Right atrium auricular region (tissue), 2 donors: ENCODE results near the gene VTI1B. TPM values are rescaled to one million over a fixed set of nuclear protein-coding genes. Genes with fewer than 3 reads are reported as not detected.
"Not testable (repeated sequence)": the region's sequence is repeated elsewhere in the genome, so short reads cannot be mapped to it uniquely, and the experiment has no call there.

Experiments used
- DNase-seq: peaks from one replicate; pipeline ENCODE4 v3.0.0-alpha.2; 2019; ENCODE audit warnings: low spot score
- H3K27ac ChIP-seq, 2 donors: fragments of 200-600 bp; sonication (generic); 1 replicate in 1 of 2; 2 replicates in 1 of 2; pipeline ENCODE4 v1.5.1; 2016 to 2019
- H3K27me3 ChIP-seq, 2 donors: fragments of 200-600 bp; sonication (generic); one replicate each; pipeline versions ENCODE4 v1.5.1 to v1.6.0; 2017 to 2019
- H3K36me3 ChIP-seq: fragments of 200-600 bp; sonication (generic); one replicate; pipeline ENCODE4 v1.5.1; 2016
- H3K4me1 ChIP-seq, 2 donors: fragments of 200-600 bp; sonication (generic); one replicate each; pipeline versions ENCODE4 v1.5.1 to v1.6.0; 2017 to 2019
- H3K4me3 ChIP-seq, 2 donors: fragments of 200-600 bp; sonication (generic); 1 replicate in 1 of 2; 2 replicates in 1 of 2; pipeline ENCODE4 v1.5.1; 2017 to 2019; ENCODE audit warnings: mild to moderate bottlenecking in 1 of 2, moderate library complexity in 1 of 2
- H3K9me3 ChIP-seq, 2 donors: fragments of 200-600 bp; sonication (generic); one replicate each; pipeline ENCODE4 v1.5.1; 2019
- CTCF ChIP-seq, 2 donors: fragments of 200-600 bp; sonication (generic); IDR thresholded peaks; one replicate each; pipeline ENCODE4 v1.5.1; 2019; ENCODE audit warnings: antibody characterized with exemption in 2 of 2
- total RNA-seq, 2 donors: library from RNA; depleted of rRNA; stranded (reverse); fragments of >200 nt; gene quantifications; one replicate each; pipeline ENCODE4 v1.1.0, GENCODE V29; 2016

VTI1B gene
- total RNA-seq, 2 donors from 2014 or later, result 59.7 to 61.0 TPM

GRCh38 chr14:67610491-67610890 lies 63.9 kb downstream of the VTI1B start:
- DNase-seq, result no peak
- Histone ChIP-seq H3K4me1 (no peaks in the 10 kb centered on the region), H3K27me3 (no peaks in the 10 kb centered on the region), H3K9me3 (no peaks in the 10 kb centered on the region), H3K27ac (no peak overlapping the region), H3K36me3 (no peaks in the 10 kb centered on the region), H3K4me3 (no peak overlapping the region)
- no peak for TF ChIP-seq CTCF (IDR thresholded peaks at IDR 0.05)

- Histone ChIP-seq H3K4me3 (no peak overlapping the region), H3K36me3 (no peaks in the 10 kb centered on the region), H3K9me3 (no peaks in the 10 kb centered on the region), H3K27me3 (no peaks in the 10 kb centered on the region), H3K4me1 (no peaks in the 10 kb centered on the region), H3K27ac (no peak overlapping the region)
- TF ChIP-seq CTCF (IDR thresholded peaks at IDR 0.05), result no peak
- no peak for DNase-seq
Observed at GRCh38 chr14:67609642-67610310, 64.7 kb downstream of the VTI1B start.

GRCh38 chr14:67607646-67608045 lies 66.8 kb downstream of the VTI1B start:
- no peaks in the 10 kb centered on the region for H3K36me3 ChIP-seq
- no peaks in the 10 kb centered on the region for H3K9me3 ChIP-seq
- H3K27me3 ChIP-seq, result no peaks in the 10 kb centered on the region
- no peak overlapping the region for H3K4me3 ChIP-seq
- no peaks in the 10 kb centered on the region for H3K4me1 ChIP-seq
- DNase-seq, result no peak
- no peak overlapping the region for H3K27ac ChIP-seq
- no peak for TF ChIP-seq CTCF (IDR thresholded peaks at IDR 0.05)

- DNase-seq, result no peak
- no peak overlapping the region for H3K4me3 ChIP-seq
Observed at GRCh38 chr14:67602995-67603545, 71.4 kb downstream of the VTI1B start.

GRCh38 chr14:67602076-67602475 lies 72.4 kb downstream of the VTI1B start:
- H3K4me1 ChIP-seq, result peaks cover 0 to 13% of the 10 kb centered on the region in 2 donors
- no peak for DNase-seq
- H3K36me3 ChIP-seq, result no peaks in the 10 kb centered on the region
- no peak overlapping the region for H3K27ac ChIP-seq
- no peak for TF ChIP-seq CTCF (IDR thresholded peaks at IDR 0.05)
- H3K27me3 ChIP-seq, result no peaks in the 10 kb centered on the region
- H3K9me3 ChIP-seq, result no peaks in the 10 kb centered on the region
- H3K4me3 ChIP-seq, result no peak overlapping the region

More at GRCh38 chr14:67602995-67603545, 71.4 kb downstream of the VTI1B start:
- Histone ChIP-seq H3K4me1 (peaks cover 0 to 13% of the 10 kb centered on the region in 2 donors), H3K27ac (no peak overlapping the region), H3K27me3 (no peaks in the 10 kb centered on the region), H3K9me3 (no peaks in the 10 kb centered on the region), H3K36me3 (no peaks in the 10 kb centered on the region)
- TF ChIP-seq CTCF (IDR thresholded peaks at IDR 0.05), result no peak

GRCh38 chr14:67600562-67600974 lies 73.9 kb downstream of the VTI1B start:
- H3K27me3 ChIP-seq, H3K9me3 ChIP-seq, H3K36me3 ChIP-seq: not testable (repeated sequence)
- Histone ChIP-seq H3K27ac (peak overlapping the region; percentile 94 to 95), H3K4me1 (peaks cover 0 to 13% of the 10 kb centered on the region in 2 donors), H3K4me3 (peak overlapping the region; percentile 89 to 92)
- DNase-seq, result peak; percentile 51
